Hippocampal formation (tissue), 2 donors: ENCODE measurements around the gene SRSF2.
A peak's percentile ranks its signal among the peaks of the same experiment; 100 is the strongest.
"Not testable (repeated sequence)": the region's sequence is repeated elsewhere in the genome, so short reads cannot be mapped to it uniquely, and the experiment has no call there.

Experiments
- DNase-seq, 2 donors: peaks; one replicate each; lab custom pipeline; 2025; lab: John Stamatoyannopoulos, UW

SRSF2 gene, protein sequence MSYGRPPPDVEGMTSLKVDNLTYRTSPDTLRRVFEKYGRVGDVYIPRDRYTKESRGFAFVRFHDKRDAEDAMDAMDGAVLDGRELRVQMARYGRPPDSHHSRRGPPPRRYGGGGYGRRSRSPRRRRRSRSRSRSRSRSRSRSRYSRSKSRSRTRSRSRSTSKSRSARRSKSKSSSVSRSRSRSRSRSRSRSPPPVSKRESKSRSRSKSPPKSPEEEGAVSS

GRCh38 chr17:76737082-76737675 is at the start of gene SRSF2:
Gene SRSF2 (minus strand): TSS chr17:76737331. CDS start chr17:76737160, 171 bp downstream.
- DNase-seq: peak; percentile 96 to 97

- DNase-seq: no peak
These were observed 47.8 kb upstream of the SRSF2 start for GRCh38 chr17:76784926-76785325.

DNA sequence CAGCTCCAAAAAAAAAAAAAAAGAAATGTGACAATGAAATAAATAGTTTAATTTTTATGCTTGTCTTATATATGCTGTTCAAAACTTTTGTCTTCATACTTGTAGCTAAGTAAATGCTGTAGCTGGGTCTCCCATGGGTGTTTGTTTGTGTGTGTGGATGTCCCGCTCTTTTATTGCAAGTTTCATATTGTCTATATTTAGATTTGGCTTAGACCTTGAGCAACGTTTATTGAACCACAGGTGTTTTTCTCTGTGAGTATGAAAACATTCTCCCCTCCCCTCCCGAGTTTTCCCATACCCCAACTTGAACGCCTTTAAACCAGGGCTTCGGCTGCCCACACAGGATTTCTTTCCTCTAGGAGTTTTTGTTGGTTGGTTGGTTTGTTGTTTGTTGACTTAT is 46.0 kb upstream of the SRSF2 start:
- no peak for DNase-seq

DNA sequence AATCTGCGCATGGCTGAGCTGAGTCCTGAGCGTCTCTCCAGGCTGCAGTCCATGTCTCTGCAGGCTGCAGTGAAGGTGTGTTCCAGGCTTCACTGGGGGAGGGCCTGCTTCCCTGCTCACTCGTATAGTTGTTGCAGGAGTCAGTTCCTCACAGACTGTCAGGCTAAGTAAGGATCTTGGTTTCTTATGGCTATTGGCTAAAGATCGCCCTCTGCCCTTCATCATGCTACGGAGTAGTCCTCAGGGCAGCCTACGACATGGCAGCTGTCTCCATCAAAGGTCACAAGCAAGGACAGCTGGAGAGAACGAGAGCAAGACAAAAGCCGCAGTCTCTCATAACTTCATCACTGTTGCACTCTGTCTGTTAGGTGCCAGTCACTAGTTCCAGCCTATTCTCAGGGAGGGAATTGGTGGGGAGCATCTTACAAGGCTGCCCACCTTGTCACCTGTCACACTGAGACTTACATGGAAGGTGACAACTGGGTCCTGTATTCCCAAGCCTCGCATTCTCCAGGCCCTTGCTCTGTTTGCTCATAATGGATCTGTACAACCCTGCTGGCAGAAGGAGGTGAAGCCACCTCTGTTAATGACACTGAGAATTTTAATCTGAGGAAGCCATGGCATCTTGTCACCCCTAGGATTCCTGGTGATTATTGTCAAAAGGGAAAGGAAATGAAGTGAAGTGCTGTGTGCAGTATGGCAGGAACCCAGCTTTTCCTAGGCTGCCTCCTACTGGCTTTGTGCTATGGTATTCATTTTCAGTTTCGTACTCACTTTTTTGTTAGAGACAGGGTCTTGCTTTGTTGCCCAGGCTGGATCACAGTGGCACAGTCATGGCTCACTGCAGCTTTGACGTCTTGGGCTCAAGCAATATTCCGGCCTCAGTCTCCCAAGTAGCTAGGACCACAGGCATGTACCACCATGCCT is 44.2 kb upstream of the SRSF2 start:
- DNase-seq: no peak

GRCh38 chr17:76775021-76775600 is 38.0 kb upstream of the SRSF2 start:
- DNase-seq: no peak

GRCh38 chr17:76772842-76773525 is 35.9 kb upstream of the SRSF2 start:
- no peak for DNase-seq

GRCh38 chr17:76758570-76758969 is 21.4 kb upstream of the SRSF2 start:
- no peak for DNase-seq

- DNase-seq: no peak
These were observed 20.1 kb upstream of the SRSF2 start for GRCh38 chr17:76757256-76757655.

DNA sequence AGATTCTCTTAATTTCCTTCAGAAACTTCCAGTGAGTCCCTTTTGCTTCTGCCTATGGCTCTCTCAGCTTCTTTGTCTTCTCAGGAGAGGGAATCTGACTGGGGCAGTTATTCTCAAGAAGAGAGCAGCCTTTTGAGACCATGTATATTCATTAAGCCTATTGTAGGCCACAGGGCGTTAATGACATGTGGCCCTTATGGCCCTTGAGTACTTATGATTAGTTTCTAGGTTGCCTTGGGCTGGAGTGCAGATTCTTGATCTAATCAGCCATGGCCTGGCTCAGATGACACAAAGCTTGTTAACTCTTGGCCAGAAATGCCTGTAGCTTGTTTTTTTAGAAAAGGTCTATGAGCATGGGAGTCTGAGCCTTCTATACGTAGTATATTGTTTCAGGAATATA is 18.2 kb upstream of the SRSF2 start:
- DNase-seq: no peak

DNA sequence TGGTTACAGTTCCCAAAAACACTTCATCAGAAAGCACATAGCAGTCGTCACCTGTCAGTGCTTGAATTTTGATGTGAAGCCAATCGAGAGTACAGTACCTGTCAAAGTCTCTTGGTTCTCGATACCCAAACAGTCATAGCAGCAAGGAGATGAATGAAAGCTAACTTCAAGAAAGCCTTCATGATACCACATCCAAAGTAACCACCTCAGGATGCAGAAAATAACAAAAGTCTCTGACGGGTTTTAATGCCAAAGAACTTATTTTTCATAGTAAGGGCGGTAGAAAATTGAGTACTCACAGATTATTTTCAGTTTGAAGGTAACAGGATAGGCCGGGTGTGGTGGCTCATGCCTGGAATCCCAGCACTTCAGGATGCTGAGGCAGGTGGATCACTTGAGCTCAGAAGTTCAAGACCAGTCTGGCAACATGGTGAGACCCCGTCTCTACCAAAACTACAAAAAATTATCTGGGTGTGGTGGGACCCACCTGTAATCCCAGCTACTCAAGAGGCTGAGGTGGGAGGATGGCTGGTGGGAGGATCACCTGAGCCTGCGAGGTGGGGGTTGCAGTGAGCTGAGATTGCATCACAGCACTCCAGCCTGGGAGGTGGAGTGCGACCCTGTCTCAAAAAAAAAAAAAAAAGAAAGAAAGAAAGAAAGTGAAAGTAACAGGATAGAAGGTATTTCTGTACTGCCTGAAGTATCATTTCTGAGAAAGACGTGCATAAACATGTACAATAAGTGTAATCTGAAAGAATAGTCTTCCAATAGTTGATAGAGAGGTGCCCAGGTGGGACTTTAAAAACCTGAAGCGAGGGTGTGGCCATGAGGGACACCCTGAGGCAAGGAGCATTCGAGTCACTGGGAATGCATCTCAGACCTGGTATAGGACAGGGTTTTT is 16.2 kb upstream of the SRSF2 start:
- DNase-seq: no peak

- no peak for DNase-seq
These were observed 14.9 kb upstream of the SRSF2 start for GRCh38 chr17:76752006-76752405.

GRCh38 chr17:76751416-76751993 is 14.4 kb upstream of the SRSF2 start:
- DNase-seq: no peak

- no peak for DNase-seq
These were observed 11.5 kb upstream of the SRSF2 start for GRCh38 chr17:76748657-76749056.

- DNase-seq: no peak
These were observed 10.7 kb upstream of the SRSF2 start for GRCh38 chr17:76747716-76748363.

- not testable (repeated sequence) for DNase-seq
These were observed 8.7 kb upstream of the SRSF2 start for GRCh38 chr17:76745785-76746184.

DNA sequence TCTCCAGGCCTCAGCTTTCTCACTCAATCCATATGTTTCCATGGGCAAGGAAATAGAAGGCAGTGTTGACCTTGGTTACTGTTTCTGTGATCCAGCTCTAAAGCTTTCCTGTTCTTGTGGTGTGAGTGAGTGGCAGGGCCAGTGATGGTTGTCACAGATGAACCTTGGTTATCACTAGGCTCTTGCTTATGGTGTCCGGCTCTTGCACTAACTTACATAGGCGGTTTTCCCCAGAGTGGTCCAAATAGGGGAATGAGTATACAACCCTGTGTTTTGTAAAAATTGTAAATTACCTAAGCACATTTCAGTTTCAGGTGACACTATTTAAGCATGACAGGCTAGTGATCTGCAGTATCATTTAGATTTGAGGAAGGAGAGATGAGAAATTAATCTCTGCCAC is 7.6 kb upstream of the SRSF2 start:
- DNase-seq: no peak

DNA sequence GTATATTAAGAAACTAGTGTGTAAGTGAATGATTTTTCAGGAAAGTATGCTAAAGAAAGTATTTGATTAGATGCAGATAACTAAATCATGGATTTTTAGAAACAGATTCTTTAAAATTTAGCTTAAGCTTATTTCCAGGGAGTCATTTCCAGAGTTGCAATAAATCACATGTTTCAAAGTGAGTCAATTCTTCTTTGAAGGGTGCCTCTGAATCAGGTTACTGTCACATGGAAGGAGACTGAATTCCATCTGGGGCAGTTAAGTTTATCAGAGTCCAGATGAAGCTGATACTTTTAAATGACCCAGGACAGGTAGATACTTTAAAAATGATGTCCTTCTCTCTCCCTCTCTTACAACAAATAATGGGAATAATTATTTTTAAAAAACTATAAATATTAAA is 5.8 kb upstream of the SRSF2 start:
- no peak for DNase-seq

DNA sequence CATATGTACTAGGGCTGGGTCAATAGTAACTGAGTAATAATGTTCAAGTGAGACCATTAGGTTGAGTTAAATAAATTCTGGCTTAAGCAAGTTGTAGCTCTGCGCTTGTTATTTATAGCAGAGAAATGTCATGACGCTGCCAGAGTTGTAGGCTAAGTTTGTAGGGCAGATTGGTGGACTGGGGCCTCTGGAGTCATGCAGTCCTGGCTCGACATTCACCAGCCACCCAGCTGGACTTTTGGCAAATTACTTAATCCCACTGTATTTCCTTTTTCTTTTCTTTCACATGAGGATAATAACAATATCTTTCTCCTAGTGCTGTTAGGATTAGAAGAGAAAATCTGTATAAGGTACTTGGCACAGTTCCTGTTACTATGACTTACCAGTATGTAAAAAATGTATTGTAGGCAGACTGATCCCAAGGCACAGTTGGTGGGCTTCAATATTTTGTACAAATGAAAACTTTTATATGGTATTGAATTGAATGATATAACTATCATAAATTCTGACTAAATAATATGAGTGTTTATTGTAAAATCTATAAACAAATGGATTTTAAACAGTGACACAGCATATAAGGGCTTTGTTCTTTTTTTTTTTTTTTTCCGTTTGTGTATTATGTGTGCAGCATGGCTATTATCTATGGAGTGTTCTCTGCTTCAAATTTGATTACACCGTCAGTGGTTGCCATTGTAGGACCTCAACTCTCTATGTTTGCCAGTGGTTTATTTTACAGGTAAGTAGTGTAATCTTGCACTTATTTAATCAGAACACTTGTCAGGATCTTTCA is 3.4 kb upstream of the SRSF2 start:
- no peak for DNase-seq

GRCh38 chr17:76739568-76740115 is 2.5 kb upstream of the SRSF2 start:
- DNase-seq: not testable (repeated sequence)
